ENCODE measurements around the gene C16orf90.

- TF ChIP-seq, protein P1, sequence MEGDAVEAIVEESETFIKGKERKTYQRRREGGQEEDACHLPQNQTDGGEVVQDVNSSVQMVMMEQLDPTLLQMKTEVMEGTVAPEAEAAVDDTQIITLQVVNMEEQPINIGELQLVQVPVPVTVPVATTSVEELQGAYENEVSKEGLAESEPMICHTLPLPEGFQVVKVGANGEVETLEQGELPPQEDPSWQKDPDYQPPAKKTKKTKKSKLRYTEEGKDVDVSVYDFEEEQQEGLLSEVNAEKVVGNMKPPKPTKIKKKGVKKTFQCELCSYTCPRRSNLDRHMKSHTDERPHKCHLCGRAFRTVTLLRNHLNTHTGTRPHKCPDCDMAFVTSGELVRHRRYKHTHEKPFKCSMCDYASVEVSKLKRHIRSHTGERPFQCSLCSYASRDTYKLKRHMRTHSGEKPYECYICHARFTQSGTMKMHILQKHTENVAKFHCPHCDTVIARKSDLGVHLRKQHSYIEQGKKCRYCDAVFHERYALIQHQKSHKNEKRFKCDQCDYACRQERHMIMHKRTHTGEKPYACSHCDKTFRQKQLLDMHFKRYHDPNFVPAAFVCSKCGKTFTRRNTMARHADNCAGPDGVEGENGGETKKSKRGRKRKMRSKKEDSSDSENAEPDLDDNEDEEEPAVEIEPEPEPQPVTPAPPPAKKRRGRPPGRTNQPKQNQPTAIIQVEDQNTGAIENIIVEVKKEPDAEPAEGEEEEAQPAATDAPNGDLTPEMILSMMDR (IDR thresholded peaks at IDR 0.05) = no peak
- TF ChIP-seq EZH2 (IDR thresholded peaks at IDR 0.05) (no peak), EZH2phosphoT487 (IDR thresholded peaks at IDR 0.05) (no peak)
These were observed 10.1 kb downstream of the C16orf90 start for GRCh38 chr16:3485097-3485745.

Measured in neural progenitor cell (in vitro differentiated cells).